HEK293 (cell line): ENCODE measurements around the gene TMEM8B.

ENCODE experiments used
- CTCF ChIA-PET: fragments of 350-600 bp; formaldehyde crosslinking; extraction: SDS; loops from one replicate; lab custom pipeline; 2021; ENCODE audit warnings: antibody characterized with exemption; lab: Yijun Ruan, JAX
- POLR2A ChIA-PET: fragments of 300-600 bp; formaldehyde crosslinking; extraction: SDS; loops from one replicate; lab custom pipeline; 2020; ENCODE audit warnings: antibody characterized with exemption, inconsistent platforms; lab: Yijun Ruan, JAX
- H3K27ac ChIP-seq: fragments of 200-500 bp; sonication (Bioruptor generic); 2 replicates; pipeline ENCODE4 v1.5.1; 2014; ENCODE audit warnings: low read depth, low read length, control low read depth, inconsistent platforms; ENCODE audit errors: extremely low read depth
- H3K36me3 ChIP-seq, 2 experiments: fragments of 200-500 bp in 1 of 2; sonication (Bioruptor generic) in 1 of 2; 1 replicate in 1 of 2; 2 replicates in 1 of 2; pipeline ENCODE4 v1.5.1; 2014 to 2017; ENCODE audit warnings: inconsistent platforms in 2 of 2, low read length in 2 of 2; ENCODE audit not compliant: control insufficient read depth in 2 of 2, insufficient read depth in 1 of 2
- H3K4me1 ChIP-seq: fragments of 200-500 bp; sonication (Bioruptor generic); 2 replicates; pipeline ENCODE4 v1.5.1; 2014; ENCODE audit warnings: mild to moderate bottlenecking, low read length, inconsistent platforms; ENCODE audit not compliant: control insufficient read depth, insufficient read depth
- H3K4me3 ChIP-seq: 2 replicates; pipeline ENCODE4 v1.5.1; 2011; ENCODE audit warnings: low read depth, mild to moderate bottlenecking, control low read depth, low read length, moderate library complexity
- H3K9me3 ChIP-seq: fragments of 200-500 bp; sonication (Bioruptor generic); 2 replicates; pipeline ENCODE4 v1.5.1; 2014; ENCODE audit warnings: low read depth, low read length, inconsistent platforms; ENCODE audit not compliant: control insufficient read depth, insufficient read depth
- YY1 ChIP-seq: fragments of 450-650 bp; formaldehyde crosslinking; IDR thresholded peaks from 2 replicates; pipeline ENCODE4 v1.5.1; 2018; ENCODE audit warnings: missing biosample characterization, missing genetic modification characterization
- YY2 ChIP-seq: fragments of 450-650 bp; formaldehyde crosslinking; IDR thresholded peaks from 2 replicates; pipeline ENCODE4 v1.5.1; 2016; ENCODE audit warnings: missing biosample characterization, missing genetic modification characterization
- ZNF184 ChIP-seq: fragments of 450-650 bp; IDR thresholded peaks from 2 replicates; pipeline ENCODE4 v1.5.1; 2018; ENCODE audit warnings: missing biosample characterization, mild to moderate bottlenecking, missing genetic modification characterization
- ZNF398 ChIP-seq: fragments of 450-650 bp; formaldehyde crosslinking; IDR thresholded peaks from 2 replicates; pipeline ENCODE4 v1.5.1; 2017; ENCODE audit warnings: missing biosample characterization, missing genetic modification characterization
- ZNF501 ChIP-seq: fragments of 450-650 bp; formaldehyde crosslinking; IDR thresholded peaks from 2 replicates; pipeline ENCODE4 v1.5.1; 2016; ENCODE audit warnings: missing biosample characterization, missing genetic modification characterization
- ZNF510 ChIP-seq: fragments of 450-650 bp; formaldehyde crosslinking; IDR thresholded peaks from 2 replicates; pipeline ENCODE4 v1.5.1; 2018; ENCODE audit warnings: mild to moderate bottlenecking, missing genetic modification characterization, missing biosample characterization; ENCODE audit not compliant: insufficient replicate concordance
- ZNF530 ChIP-seq: fragments of 450-650 bp; formaldehyde crosslinking; IDR thresholded peaks from 2 replicates; pipeline ENCODE4 v1.5.1; 2016; ENCODE audit warnings: low read depth, missing biosample characterization, missing genetic modification characterization
- ZNF596 ChIP-seq: fragments of 450-650 bp; IDR thresholded peaks from 2 replicates; pipeline ENCODE4 v1.5.0; 2018; ENCODE audit warnings: missing biosample characterization, mild to moderate bottlenecking, missing genetic modification characterization, moderate library complexity
- ZNF600 ChIP-seq: fragments of 450-650 bp; formaldehyde crosslinking; IDR thresholded peaks from 2 replicates; pipeline ENCODE4 v1.5.1; 2016; ENCODE audit warnings: missing biosample characterization, missing genetic modification characterization
- ZNF624 ChIP-seq: fragments of 450-650 bp; formaldehyde crosslinking; IDR thresholded peaks from 2 replicates; pipeline ENCODE4 v1.5.1; 2017; ENCODE audit warnings: missing biosample characterization, missing genetic modification characterization
- ZNF664 ChIP-seq: fragments of 450-650 bp; formaldehyde crosslinking; IDR thresholded peaks from 2 replicates; pipeline ENCODE4 v1.5.1; 2016; ENCODE audit warnings: missing biosample characterization, missing genetic modification characterization
- ZNF768 ChIP-seq: fragments of 450-650 bp; formaldehyde crosslinking; IDR thresholded peaks from 2 replicates; pipeline ENCODE4 v1.5.1; 2018; ENCODE audit warnings: missing biosample characterization, mild to moderate bottlenecking, missing genetic modification characterization
- TF ChIP-seq, protein P1 (sequence below): fragments of 450-650 bp; formaldehyde crosslinking; conservative IDR thresholded peaks from 2 replicates; pipeline ENCODE4 v1.5.1; 2016; ENCODE audit warnings: low read depth, missing biosample characterization, missing genetic modification characterization
- TF ChIP-seq, protein P2 (sequence below): fragments of 450-650 bp; formaldehyde crosslinking; IDR thresholded peaks from 2 replicates; pipeline ENCODE4 v1.5.1; 2016; ENCODE audit warnings: missing biosample characterization, missing genetic modification characterization, borderline replicate concordance
- TF ChIP-seq, protein P3 (sequence below): fragments of 450-650 bp; formaldehyde crosslinking; IDR thresholded peaks from 2 replicates; pipeline ENCODE4 v1.5.1; 2016; ENCODE audit warnings: missing biosample characterization, missing genetic modification characterization

The TMEM8B gene

DNA sequence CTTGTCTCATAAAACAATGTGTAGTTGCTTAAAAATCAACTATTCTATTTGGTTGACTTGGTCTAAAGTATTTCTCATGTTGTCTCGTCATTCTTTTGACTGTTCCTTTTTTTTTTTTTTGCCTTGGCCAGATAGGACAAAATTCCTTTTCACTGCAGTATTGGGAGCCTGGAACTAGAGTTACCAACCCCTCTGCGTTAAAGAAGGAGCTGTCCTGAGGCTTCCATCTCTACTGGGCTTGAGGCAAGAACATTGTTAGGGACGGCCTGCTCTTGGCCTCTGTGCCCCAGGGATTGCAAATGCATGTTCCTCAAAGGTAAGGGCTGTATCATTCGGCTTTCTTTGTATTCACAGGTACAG lies 39.0 kb upstream of the TMEM8B start:
- CTCF ChIA-PET: interaction anchor here (0.5 to 4.7 kb wide), 55 partner anchors 8 to 696 kb away, joined by 3 to 120 read pairs (median 6); partner anchors contain the start of genes FAM221B, HINT2, HRCT1 and SPAG8
- Histone ChIP-seq H3K9me3 (no peaks in the 10 kb centered on the region), H3K36me3 (peaks cover 0 to 13% of the 10 kb centered on the region in 2 experiments; a peak in 2 of 3 replicates), H3K27ac (no peak overlapping the region), H3K4me3 (no peak overlapping the region), H3K4me1 (no peaks in the 10 kb centered on the region)
- POLR2A ChIA-PET: interaction anchor here (0.7 to 1.4 kb wide), 3 partner anchors 24 to 116 kb away, joined by 3 to 11 read pairs (median 5); partner anchors contain the start of genes HINT2 and HRCT1
- TF ChIP-seq ZNF184 (tag by site-specific recombination) (no peak), ZNF596 (no peak), ZNF624 (tag by site-specific recombination) (no peak), ZNF530 (no peak), YY2 (no peak), ZNF501 (tag by site-specific recombination) (no peak), ZNF398 (tag by site-specific recombination) (no peak), YY1 (tag by site-specific recombination) (no peak), ZNF600 (tag by site-specific recombination) (no peak), ZNF664 (tag by site-specific recombination) (no peak), ZNF510 (no peak), ZNF768 (tag by site-specific recombination) (no peak)
- TF ChIP-seq, protein P1, sequence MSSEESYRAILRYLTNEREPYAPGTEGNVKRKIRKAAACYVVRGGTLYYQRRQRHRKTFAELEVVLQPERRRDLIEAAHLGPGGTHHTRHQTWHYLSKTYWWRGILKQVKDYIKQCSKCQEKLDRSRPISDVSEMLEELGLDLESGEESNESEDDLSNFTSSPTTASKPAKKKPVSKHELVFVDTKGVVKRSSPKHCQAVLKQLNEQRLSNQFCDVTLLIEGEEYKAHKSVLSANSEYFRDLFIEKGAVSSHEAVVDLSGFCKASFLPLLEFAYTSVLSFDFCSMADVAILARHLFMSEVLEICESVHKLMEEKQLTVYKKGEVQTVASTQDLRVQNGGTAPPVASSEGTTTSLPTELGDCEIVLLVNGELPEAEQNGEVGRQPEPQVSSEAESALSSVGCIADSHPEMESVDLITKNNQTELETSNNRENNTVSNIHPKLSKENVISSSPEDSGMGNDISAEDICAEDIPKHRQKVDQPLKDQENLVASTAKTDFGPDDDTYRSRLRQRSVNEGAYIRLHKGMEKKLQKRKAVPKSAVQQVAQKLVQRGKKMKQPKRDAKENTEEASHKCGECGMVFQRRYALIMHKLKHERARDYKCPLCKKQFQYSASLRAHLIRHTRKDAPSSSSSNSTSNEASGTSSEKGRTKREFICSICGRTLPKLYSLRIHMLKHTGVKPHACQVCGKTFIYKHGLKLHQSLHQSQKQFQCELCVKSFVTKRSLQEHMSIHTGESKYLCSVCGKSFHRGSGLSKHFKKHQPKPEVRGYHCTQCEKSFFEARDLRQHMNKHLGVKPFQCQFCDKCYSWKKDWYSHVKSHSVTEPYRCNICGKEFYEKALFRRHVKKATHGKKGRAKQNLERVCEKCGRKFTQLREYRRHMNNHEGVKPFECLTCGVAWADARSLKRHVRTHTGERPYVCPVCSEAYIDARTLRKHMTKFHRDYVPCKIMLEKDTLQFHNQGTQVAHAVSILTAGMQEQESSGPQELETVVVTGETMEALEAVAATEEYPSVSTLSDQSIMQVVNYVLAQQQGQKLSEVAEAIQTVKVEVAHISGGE: no peak
- TF ChIP-seq, protein P2, sequence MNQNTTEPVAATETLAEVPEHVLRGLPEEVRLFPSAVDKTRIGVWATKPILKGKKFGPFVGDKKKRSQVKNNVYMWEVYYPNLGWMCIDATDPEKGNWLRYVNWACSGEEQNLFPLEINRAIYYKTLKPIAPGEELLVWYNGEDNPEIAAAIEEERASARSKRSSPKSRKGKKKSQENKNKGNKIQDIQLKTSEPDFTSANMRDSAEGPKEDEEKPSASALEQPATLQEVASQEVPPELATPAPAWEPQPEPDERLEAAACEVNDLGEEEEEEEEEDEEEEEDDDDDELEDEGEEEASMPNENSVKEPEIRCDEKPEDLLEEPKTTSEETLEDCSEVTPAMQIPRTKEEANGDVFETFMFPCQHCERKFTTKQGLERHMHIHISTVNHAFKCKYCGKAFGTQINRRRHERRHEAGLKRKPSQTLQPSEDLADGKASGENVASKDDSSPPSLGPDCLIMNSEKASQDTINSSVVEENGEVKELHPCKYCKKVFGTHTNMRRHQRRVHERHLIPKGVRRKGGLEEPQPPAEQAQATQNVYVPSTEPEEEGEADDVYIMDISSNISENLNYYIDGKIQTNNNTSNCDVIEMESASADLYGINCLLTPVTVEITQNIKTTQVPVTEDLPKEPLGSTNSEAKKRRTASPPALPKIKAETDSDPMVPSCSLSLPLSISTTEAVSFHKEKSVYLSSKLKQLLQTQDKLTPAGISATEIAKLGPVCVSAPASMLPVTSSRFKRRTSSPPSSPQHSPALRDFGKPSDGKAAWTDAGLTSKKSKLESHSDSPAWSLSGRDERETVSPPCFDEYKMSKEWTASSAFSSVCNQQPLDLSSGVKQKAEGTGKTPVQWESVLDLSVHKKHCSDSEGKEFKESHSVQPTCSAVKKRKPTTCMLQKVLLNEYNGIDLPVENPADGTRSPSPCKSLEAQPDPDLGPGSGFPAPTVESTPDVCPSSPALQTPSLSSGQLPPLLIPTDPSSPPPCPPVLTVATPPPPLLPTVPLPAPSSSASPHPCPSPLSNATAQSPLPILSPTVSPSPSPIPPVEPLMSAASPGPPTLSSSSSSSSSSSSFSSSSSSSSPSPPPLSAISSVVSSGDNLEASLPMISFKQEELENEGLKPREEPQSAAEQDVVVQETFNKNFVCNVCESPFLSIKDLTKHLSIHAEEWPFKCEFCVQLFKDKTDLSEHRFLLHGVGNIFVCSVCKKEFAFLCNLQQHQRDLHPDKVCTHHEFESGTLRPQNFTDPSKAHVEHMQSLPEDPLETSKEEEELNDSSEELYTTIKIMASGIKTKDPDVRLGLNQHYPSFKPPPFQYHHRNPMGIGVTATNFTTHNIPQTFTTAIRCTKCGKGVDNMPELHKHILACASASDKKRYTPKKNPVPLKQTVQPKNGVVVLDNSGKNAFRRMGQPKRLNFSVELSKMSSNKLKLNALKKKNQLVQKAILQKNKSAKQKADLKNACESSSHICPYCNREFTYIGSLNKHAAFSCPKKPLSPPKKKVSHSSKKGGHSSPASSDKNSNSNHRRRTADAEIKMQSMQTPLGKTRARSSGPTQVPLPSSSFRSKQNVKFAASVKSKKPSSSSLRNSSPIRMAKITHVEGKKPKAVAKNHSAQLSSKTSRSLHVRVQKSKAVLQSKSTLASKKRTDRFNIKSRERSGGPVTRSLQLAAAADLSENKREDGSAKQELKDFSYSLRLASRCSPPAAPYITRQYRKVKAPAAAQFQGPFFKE (tag by site-specific recombination): no peak
- TF ChIP-seq, protein P3, sequence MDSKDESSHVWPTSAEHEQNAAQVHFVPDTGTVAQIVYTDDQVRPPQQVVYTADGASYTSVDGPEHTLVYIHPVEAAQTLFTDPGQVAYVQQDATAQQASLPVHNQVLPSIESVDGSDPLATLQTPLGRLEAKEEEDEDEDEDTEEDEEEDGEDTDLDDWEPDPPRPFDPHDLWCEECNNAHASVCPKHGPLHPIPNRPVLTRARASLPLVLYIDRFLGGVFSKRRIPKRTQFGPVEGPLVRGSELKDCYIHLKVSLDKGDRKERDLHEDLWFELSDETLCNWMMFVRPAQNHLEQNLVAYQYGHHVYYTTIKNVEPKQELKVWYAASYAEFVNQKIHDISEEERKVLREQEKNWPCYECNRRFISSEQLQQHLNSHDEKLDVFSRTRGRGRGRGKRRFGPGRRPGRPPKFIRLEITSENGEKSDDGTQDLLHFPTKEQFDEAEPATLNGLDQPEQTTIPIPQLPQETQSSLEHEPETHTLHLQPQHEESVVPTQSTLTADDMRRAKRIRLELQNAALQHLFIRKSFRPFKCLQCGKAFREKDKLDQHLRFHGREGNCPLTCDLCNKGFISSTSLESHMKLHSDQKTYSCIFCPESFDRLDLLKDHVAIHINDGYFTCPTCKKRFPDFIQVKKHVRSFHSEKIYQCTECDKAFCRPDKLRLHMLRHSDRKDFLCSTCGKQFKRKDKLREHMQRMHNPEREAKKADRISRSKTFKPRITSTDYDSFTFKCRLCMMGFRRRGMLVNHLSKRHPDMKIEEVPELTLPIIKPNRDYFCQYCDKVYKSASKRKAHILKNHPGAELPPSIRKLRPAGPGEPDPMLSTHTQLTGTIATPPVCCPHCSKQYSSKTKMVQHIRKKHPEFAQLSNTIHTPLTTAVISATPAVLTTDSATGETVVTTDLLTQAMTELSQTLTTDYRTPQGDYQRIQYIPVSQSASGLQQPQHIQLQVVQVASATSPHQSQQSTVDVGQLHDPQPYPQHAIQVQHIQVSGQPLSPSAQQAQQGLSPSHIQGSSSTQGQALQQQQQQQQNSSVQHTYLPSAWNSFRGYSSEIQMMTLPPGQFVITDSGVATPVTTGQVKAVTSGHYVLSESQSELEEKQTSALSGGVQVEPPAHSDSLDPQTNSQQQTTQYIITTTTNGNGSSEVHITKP: no peak
